Liver (tissue), 3 donors: ENCODE results near the gene OSBPL10.

Experiments
- EGR1 ChIP-seq, 2 donors: IDR thresholded peaks; 2 replicates each; pipeline ENCODE4 v1.6.1; 2016 to 2018; ENCODE audit warnings: antibody characterized with exemption in 2 of 2, low read depth in 2 of 2
- HNF4A ChIP-seq, 2 donors: conservative IDR thresholded peaks; 2 replicates each; pipeline ENCODE4 v1.6.1; 2016; ENCODE audit warnings: antibody characterized with exemption in 2 of 2, mild to moderate bottlenecking in 2 of 2
- SP1 ChIP-seq: IDR thresholded peaks from 2 replicates; pipeline ENCODE4 v1.6.1; 2018; ENCODE audit warnings: antibody characterized with exemption, mild to moderate bottlenecking
- TAF1 ChIP-seq: conservative IDR thresholded peaks from 2 replicates; pipeline ENCODE4 v1.6.1; 2016; ENCODE audit warnings: antibody characterized with exemption, mild to moderate bottlenecking
- YY1 ChIP-seq: IDR thresholded peaks from 2 replicates; pipeline ENCODE4 v1.6.1; 2016; ENCODE audit warnings: antibody characterized with exemption, mild to moderate bottlenecking
- TF ChIP-seq, protein P1 (sequence below): fragments of 150-350 bp; IDR thresholded peaks from 2 replicates; pipeline ENCODE4 v1.5.1; 2017; ENCODE audit warnings: improper control_type of control experiment, low read depth, low read length; ENCODE audit not compliant: missing input control
- TF ChIP-seq, protein P2 (sequence below): IDR thresholded peaks from 2 replicates; pipeline ENCODE4 v1.6.1; 2016; ENCODE audit warnings: antibody characterized with exemption
- TF ChIP-seq, protein P3 (sequence below): IDR thresholded peaks from 2 replicates; pipeline ENCODE4 v1.6.1; 2016; ENCODE audit warnings: antibody characterized with exemption, mild to moderate bottlenecking
- donor health status: healthy.
- donor health status: healthy.

DNA sequence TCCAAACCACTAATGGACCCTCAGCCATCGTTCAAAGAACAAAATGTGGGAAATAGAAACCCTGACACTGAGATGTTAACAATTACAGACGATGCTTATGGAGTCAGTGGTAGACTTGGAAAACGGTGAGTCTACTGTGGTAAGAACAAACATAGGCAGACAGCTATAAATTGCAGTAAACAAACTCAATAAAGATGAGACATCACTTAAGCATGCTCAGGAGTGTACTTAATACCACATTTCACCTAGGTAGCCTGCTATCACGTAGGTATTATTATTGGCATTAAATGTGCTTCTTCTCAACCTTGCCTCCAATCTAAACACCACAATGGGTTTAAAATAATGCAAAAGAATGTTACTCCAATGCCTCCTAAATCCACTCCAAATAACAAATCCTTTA is 2.5 kb downstream of the OSBPL10 start:
- TF ChIP-seq, protein P1, sequence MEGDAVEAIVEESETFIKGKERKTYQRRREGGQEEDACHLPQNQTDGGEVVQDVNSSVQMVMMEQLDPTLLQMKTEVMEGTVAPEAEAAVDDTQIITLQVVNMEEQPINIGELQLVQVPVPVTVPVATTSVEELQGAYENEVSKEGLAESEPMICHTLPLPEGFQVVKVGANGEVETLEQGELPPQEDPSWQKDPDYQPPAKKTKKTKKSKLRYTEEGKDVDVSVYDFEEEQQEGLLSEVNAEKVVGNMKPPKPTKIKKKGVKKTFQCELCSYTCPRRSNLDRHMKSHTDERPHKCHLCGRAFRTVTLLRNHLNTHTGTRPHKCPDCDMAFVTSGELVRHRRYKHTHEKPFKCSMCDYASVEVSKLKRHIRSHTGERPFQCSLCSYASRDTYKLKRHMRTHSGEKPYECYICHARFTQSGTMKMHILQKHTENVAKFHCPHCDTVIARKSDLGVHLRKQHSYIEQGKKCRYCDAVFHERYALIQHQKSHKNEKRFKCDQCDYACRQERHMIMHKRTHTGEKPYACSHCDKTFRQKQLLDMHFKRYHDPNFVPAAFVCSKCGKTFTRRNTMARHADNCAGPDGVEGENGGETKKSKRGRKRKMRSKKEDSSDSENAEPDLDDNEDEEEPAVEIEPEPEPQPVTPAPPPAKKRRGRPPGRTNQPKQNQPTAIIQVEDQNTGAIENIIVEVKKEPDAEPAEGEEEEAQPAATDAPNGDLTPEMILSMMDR, result no peak
- TF ChIP-seq, protein P2, sequence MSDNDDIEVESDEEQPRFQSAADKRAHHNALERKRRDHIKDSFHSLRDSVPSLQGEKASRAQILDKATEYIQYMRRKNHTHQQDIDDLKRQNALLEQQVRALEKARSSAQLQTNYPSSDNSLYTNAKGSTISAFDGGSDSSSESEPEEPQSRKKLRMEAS, result no peak
- TF ChIP-seq TAF1 (no peak), HNF4A (conservative IDR thresholded peaks at IDR 0.05) (no peak), SP1 (no peak), YY1 (no peak), EGR1 (IDR thresholded peaks at IDR 0.05; ENCODE audit: low read depth in 2 of 2) (no peak)
- TF ChIP-seq, protein P3, sequence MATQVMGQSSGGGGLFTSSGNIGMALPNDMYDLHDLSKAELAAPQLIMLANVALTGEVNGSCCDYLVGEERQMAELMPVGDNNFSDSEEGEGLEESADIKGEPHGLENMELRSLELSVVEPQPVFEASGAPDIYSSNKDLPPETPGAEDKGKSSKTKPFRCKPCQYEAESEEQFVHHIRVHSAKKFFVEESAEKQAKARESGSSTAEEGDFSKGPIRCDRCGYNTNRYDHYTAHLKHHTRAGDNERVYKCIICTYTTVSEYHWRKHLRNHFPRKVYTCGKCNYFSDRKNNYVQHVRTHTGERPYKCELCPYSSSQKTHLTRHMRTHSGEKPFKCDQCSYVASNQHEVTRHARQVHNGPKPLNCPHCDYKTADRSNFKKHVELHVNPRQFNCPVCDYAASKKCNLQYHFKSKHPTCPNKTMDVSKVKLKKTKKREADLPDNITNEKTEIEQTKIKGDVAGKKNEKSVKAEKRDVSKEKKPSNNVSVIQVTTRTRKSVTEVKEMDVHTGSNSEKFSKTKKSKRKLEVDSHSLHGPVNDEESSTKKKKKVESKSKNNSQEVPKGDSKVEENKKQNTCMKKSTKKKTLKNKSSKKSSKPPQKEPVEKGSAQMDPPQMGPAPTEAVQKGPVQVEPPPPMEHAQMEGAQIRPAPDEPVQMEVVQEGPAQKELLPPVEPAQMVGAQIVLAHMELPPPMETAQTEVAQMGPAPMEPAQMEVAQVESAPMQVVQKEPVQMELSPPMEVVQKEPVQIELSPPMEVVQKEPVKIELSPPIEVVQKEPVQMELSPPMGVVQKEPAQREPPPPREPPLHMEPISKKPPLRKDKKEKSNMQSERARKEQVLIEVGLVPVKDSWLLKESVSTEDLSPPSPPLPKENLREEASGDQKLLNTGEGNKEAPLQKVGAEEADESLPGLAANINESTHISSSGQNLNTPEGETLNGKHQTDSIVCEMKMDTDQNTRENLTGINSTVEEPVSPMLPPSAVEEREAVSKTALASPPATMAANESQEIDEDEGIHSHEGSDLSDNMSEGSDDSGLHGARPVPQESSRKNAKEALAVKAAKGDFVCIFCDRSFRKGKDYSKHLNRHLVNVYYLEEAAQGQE, result no peak
